ENCODE results near the gene RNASE9.
"Not testable (repeated sequence)": the region's sequence is repeated elsewhere in the genome, so short reads cannot be mapped to it uniquely, and the experiment has no call there.

- not testable (repeated sequence) for TF ChIP-seq CTCF, POLR2A, EP300 (IDR thresholded peaks at IDR 0.05)
Measured at GRCh38 chr14:20595726-20596125, 34.9 kb upstream of the RNASE9 start.

Measured in ovary (tissue), 3 donors.